ENCODE measurements around the gene SH3PXD2B.
"Not testable (repeated sequence)": the region's sequence is repeated elsewhere in the genome, so short reads cannot be mapped to it uniquely, and the experiment has no call there.

Gene SH3PXD2B

DNA sequence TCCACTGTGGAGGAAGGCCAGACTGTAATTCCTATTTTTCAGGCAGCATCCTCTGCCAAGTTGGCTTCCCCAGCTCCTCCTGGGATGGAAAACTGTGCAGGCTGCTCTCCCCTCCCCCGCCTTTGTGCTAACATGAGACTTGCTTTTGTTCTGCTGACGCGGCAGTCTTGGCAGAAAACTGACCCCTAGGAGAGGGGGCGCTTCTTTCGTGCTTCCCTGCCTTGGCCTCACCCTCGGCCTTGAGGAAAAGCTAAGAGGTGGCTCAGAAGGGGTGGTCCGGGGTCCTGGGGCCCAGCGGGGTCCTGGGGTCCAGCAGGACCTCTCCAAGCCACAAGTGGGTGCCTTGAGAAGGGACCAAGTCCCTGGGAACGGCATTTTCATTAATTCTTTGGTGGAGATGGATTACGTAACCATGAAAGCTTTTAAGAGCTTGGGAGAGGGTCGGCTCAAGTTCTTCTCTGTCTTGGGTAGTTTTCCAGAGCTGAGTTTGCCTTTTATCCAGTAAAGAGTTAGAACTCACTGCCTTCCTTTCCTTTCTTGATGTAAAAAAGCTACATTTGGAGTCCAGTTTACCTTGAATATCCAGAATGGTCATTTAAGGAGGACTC lies 51.0 kb downstream of the SH3PXD2B start:
- H3K9ac ChIP-seq (ENCODE audit: low read depth in 1 of 2, low read length in 2 of 2): no peak overlapping the region
- peaks cover 0 to 2% of the 10 kb centered on the region in 2 donors for H3K36me3 ChIP-seq (ENCODE audit: control insufficient read depth in 1 of 2, insufficient read depth in 2 of 2, low read length in 2 of 2)
- H3K4me3 ChIP-seq (ENCODE audit: low read depth in 1 of 2, low read length in 2 of 2): no peak overlapping the region
- H3K27ac ChIP-seq (ENCODE audit: low read depth, low read length): peak overlapping the region; percentile 67
- H3K9me3 ChIP-seq (ENCODE audit: control insufficient read depth in 1 of 2, low read length in 2 of 2): no peaks in the 10 kb centered on the region
- H3K27me3 ChIP-seq (ENCODE audit: control insufficient read depth in 1 of 2, insufficient read depth in 2 of 2, low read length in 2 of 2): no peaks in the 10 kb centered on the region
- peaks cover 0 to 8% of the 10 kb centered on the region in 2 donors for H3K4me1 ChIP-seq (ENCODE audit: control insufficient read depth in 1 of 2, insufficient read depth in 2 of 2, low read length in 2 of 2)

DNA sequence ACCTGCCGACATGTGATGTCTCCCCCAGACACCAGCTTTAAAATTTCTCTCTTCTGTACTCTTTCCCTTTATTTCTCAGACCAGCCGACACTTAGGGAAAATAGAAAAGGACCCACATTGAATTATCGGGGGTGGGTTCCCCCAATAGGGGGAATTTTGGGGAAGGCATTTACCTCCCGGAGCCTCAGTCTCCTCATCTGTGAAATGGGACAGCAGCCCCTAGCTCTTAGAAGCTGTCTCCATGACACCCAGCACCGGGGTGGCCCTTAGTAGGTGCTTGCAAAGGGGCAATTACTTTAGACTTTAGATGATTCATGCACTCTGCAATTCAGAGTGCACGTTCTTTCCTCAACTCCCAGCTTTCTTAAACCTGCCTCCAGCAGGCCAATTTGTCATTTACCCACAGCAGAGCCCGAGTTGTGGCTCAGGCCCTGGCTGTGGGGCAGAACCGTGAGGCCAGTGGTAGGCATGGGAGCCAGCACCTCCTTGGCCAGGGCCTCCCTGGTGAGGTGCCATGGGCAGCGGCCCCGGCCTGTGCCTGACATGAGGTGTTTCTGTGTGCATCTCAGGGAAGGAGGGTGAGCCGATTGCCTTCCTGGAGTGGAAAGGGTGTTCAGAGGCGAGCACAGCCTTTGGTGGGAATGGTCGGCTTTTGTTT lies 51.7 kb downstream of the SH3PXD2B start:
- Histone ChIP-seq H3K36me3 (ENCODE audit: control insufficient read depth in 1 of 2, insufficient read depth in 2 of 2, low read length in 2 of 2) (peaks cover 0 to 2% of the 10 kb centered on the region in 2 donors), H3K9me3 (ENCODE audit: control insufficient read depth in 1 of 2, low read length in 2 of 2) (no peaks in the 10 kb centered on the region), H3K4me1 (ENCODE audit: control insufficient read depth in 1 of 2, insufficient read depth in 2 of 2, low read length in 2 of 2) (peaks cover 0 to 8% of the 10 kb centered on the region in 2 donors), H3K4me3 (ENCODE audit: low read depth in 1 of 2, low read length in 2 of 2) (no peak overlapping the region), H3K9ac (ENCODE audit: low read depth in 1 of 2, low read length in 2 of 2) (no peak overlapping the region), H3K27ac (ENCODE audit: low read depth, low read length) (no peak overlapping the region), H3K27me3 (ENCODE audit: control insufficient read depth in 1 of 2, insufficient read depth in 2 of 2, low read length in 2 of 2) (no peaks in the 10 kb centered on the region)

DNA sequence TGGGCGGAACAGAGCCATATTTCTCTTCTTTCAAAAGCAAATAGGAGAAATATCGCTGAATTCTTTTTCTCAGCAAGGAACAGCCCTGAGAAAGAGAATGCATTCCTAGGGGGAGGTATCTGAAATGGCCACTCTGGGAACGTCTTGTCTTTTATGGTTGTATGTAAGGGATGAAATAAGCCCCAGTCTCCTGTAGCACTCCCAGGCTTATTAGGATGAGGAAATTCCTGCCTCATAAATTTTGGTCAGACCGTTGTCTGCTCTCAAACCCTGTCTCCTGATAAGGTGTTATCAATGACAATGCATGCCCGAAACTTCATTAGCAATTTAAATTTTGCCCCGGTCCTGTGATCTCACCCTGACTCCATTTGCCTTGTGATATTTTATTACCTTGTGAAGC lies 52.3 kb downstream of the SH3PXD2B start:
- not testable (repeated sequence) for H3K4me3 ChIP-seq (ENCODE audit: low read depth in 1 of 2, low read length in 2 of 2); H3K9ac ChIP-seq (ENCODE audit: low read depth in 1 of 2, low read length in 2 of 2); H3K36me3 ChIP-seq (ENCODE audit: control insufficient read depth in 1 of 2, insufficient read depth in 2 of 2, low read length in 2 of 2); H3K27ac ChIP-seq (ENCODE audit: low read depth, low read length); H3K9me3 ChIP-seq (ENCODE audit: control insufficient read depth in 1 of 2, low read length in 2 of 2); H3K4me1 ChIP-seq (ENCODE audit: control insufficient read depth in 1 of 2, insufficient read depth in 2 of 2, low read length in 2 of 2); H3K27me3 ChIP-seq (ENCODE audit: control insufficient read depth in 1 of 2, insufficient read depth in 2 of 2, low read length in 2 of 2)

DNA sequence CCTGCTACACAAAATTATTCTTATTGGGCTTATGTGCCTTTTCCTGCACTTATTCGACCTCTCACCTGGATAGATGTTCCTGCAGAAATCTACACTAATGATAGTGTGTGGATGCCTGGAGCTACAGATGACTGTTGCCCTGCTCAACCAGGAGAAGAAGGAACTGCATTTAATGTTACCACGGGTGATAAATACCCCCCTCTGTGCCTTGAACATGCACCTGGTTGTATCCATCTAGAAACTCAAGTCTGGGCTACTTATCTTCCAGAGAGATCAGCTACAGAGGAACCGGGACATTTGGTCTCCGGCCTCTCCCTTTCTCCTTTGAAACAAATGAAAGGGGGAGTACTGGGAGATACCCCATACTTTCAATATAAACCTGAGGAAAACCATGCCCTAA lies 54.5 kb downstream of the SH3PXD2B start:
- no peaks in the 10 kb centered on the region for H3K9me3 ChIP-seq (ENCODE audit: control insufficient read depth in 1 of 2, low read length in 2 of 2)
- H3K27me3 ChIP-seq (ENCODE audit: control insufficient read depth in 1 of 2, insufficient read depth in 2 of 2, low read length in 2 of 2): no peaks in the 10 kb centered on the region
- no peak overlapping the region for H3K9ac ChIP-seq (ENCODE audit: low read depth in 1 of 2, low read length in 2 of 2)
- H3K36me3 ChIP-seq (ENCODE audit: control insufficient read depth in 1 of 2, insufficient read depth in 2 of 2, low read length in 2 of 2): no peaks in the 10 kb centered on the region
- H3K27ac ChIP-seq (ENCODE audit: low read depth, low read length): no peak overlapping the region
- H3K4me1 ChIP-seq (ENCODE audit: control insufficient read depth in 1 of 2, insufficient read depth in 2 of 2, low read length in 2 of 2): peaks cover 0 to 8% of the 10 kb centered on the region in 2 donors
- H3K4me3 ChIP-seq (ENCODE audit: low read depth in 1 of 2, low read length in 2 of 2): no peak overlapping the region

DNA sequence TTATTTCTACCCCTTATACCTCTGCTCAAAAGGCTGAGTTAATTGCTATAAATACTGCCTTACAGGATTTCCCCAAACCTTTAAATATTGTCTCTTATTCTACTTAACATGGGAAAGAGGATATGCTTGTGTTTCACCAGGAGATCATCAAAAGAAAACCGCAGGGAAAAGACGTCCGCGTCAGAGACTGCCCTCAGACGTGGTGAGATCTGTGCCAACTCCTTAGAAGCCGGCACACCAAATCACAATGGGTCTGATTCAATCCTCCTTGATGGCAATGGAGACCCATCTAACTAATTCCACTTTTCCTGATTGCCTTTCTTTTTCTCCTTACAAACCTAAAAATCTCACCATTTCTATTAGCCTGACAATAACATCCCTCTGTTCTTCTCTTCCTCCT lies 55.0 kb downstream of the SH3PXD2B start:
- Histone ChIP-seq H3K4me3 (ENCODE audit: low read depth in 1 of 2, low read length in 2 of 2) (no peak overlapping the region), H3K4me1 (ENCODE audit: control insufficient read depth in 1 of 2, insufficient read depth in 2 of 2, low read length in 2 of 2) (peaks cover 0 to 8% of the 10 kb centered on the region in 2 donors), H3K36me3 (ENCODE audit: control insufficient read depth in 1 of 2, insufficient read depth in 2 of 2, low read length in 2 of 2) (no peaks in the 10 kb centered on the region), H3K27ac (ENCODE audit: low read depth, low read length) (no peak overlapping the region), H3K27me3 (ENCODE audit: control insufficient read depth in 1 of 2, insufficient read depth in 2 of 2, low read length in 2 of 2) (no peaks in the 10 kb centered on the region), H3K9ac (ENCODE audit: low read depth in 1 of 2, low read length in 2 of 2) (no peak overlapping the region), H3K9me3 (ENCODE audit: control insufficient read depth in 1 of 2, low read length in 2 of 2) (no peaks in the 10 kb centered on the region)

DNA sequence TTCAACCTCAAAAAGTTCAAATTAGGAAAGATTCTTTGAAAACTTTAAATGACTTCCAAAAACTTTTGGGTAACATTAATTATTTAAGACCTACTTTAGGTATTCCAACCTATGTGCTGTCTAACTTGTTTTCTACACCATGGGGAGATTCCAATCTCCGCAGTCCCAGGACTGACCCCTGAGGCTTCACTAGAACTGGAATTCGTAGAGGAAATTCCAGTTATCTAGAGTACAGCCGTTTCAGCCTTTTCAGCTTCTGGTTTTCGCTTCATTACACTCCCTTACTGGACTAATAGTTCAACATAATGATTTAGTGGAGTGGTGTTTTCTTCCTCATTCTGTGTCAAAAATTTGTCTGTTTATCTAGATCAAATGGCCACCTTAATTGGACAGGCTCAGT lies 55.7 kb downstream of the SH3PXD2B start:
- not testable (repeated sequence) for H3K4me1 ChIP-seq (ENCODE audit: control insufficient read depth in 1 of 2, insufficient read depth in 2 of 2, low read length in 2 of 2); H3K4me3 ChIP-seq (ENCODE audit: low read depth in 1 of 2, low read length in 2 of 2); H3K36me3 ChIP-seq (ENCODE audit: control insufficient read depth in 1 of 2, insufficient read depth in 2 of 2, low read length in 2 of 2); H3K9ac ChIP-seq (ENCODE audit: low read depth in 1 of 2, low read length in 2 of 2); H3K27me3 ChIP-seq (ENCODE audit: control insufficient read depth in 1 of 2, insufficient read depth in 2 of 2, low read length in 2 of 2); H3K9me3 ChIP-seq (ENCODE audit: control insufficient read depth in 1 of 2, low read length in 2 of 2); H3K27ac ChIP-seq (ENCODE audit: low read depth, low read length)

DNA sequence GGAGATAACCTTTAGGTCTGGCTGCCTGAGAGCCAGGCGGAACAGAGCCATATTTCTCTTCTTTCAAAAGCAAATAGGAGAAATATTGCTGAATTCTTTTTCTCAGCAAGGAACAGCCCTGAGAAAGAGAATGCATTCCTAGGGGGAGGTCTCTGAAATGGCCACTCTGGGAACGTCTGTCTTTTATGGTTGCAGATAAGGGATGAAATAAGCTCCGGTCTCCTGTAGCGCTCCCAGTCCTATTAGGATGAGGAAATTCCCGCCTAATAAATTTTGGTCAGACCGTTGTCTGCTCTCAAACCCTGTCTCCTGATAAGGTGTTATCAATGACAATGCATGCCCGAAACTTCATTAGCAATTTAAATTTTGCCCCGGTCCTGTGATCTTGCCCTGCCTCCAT lies 57.3 kb downstream of the SH3PXD2B start:
- H3K4me1 ChIP-seq (ENCODE audit: control insufficient read depth in 1 of 2, insufficient read depth in 2 of 2, low read length in 2 of 2); H3K9me3 ChIP-seq (ENCODE audit: control insufficient read depth in 1 of 2, low read length in 2 of 2); H3K9ac ChIP-seq (ENCODE audit: low read depth in 1 of 2, low read length in 2 of 2); H3K27me3 ChIP-seq (ENCODE audit: control insufficient read depth in 1 of 2, insufficient read depth in 2 of 2, low read length in 2 of 2); H3K4me3 ChIP-seq (ENCODE audit: low read depth in 1 of 2, low read length in 2 of 2); H3K36me3 ChIP-seq (ENCODE audit: control insufficient read depth in 1 of 2, insufficient read depth in 2 of 2, low read length in 2 of 2); H3K27ac ChIP-seq (ENCODE audit: low read depth, low read length): not testable (repeated sequence)

DNA sequence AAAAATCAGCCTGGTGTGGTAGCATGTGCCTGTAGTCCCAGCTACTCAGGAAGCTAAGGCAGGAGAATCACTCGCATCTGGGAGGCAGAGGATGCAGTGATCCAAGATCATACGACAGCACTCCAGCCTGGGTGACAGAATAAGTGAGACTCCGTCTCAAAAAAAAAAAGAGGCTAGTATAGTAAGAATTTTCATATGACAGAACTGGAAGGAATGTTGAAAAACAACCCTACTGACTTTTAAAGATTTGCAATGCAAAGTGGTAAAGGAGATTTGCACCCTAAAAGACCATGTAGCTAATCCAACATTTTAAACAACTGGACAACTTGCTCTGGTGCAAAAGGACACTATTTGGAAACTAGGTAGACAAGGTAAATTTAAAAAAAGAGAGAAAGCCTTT lies 58.1 kb downstream of the SH3PXD2B start:
- H3K27ac ChIP-seq (ENCODE audit: low read depth, low read length): no peak overlapping the region
- H3K9ac ChIP-seq (ENCODE audit: low read depth in 1 of 2, low read length in 2 of 2): no peak overlapping the region
- no peaks in the 10 kb centered on the region for H3K27me3 ChIP-seq (ENCODE audit: control insufficient read depth in 1 of 2, insufficient read depth in 2 of 2, low read length in 2 of 2)
- H3K4me1 ChIP-seq (ENCODE audit: control insufficient read depth in 1 of 2, insufficient read depth in 2 of 2, low read length in 2 of 2): no peaks in the 10 kb centered on the region
- no peak overlapping the region for H3K4me3 ChIP-seq (ENCODE audit: low read depth in 1 of 2, low read length in 2 of 2)
- no peaks in the 10 kb centered on the region for H3K36me3 ChIP-seq (ENCODE audit: control insufficient read depth in 1 of 2, insufficient read depth in 2 of 2, low read length in 2 of 2)
- no peaks in the 10 kb centered on the region for H3K9me3 ChIP-seq (ENCODE audit: control insufficient read depth in 1 of 2, low read length in 2 of 2)

DNA sequence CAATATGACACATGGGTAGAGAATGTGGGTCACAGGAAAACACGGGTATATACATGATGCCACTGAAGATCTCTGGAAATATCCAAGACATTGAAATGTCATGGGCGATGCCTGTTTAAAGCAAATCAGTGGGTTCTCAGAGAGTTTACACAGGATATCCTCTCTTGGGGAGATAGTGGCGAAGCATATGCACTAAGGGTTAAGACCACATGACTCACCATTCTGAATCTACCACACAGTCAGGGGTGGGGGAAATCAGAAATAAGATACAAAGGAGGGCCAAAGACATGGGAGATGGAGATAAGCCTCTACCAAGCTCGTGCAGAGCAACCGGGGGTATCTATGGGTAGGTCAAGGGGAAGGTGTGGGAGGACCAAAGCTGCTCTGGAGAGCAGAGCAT lies 58.8 kb downstream of the SH3PXD2B start:
- Histone ChIP-seq H3K4me3 (ENCODE audit: low read depth in 1 of 2, low read length in 2 of 2) (no peak overlapping the region), H3K27ac (ENCODE audit: low read depth, low read length) (no peak overlapping the region), H3K27me3 (ENCODE audit: control insufficient read depth in 1 of 2, insufficient read depth in 2 of 2, low read length in 2 of 2) (no peaks in the 10 kb centered on the region), H3K36me3 (ENCODE audit: control insufficient read depth in 1 of 2, insufficient read depth in 2 of 2, low read length in 2 of 2) (no peaks in the 10 kb centered on the region), H3K4me1 (ENCODE audit: control insufficient read depth in 1 of 2, insufficient read depth in 2 of 2, low read length in 2 of 2) (no peaks in the 10 kb centered on the region), H3K9ac (ENCODE audit: low read depth in 1 of 2, low read length in 2 of 2) (no peak overlapping the region), H3K9me3 (ENCODE audit: control insufficient read depth in 1 of 2, low read length in 2 of 2) (no peaks in the 10 kb centered on the region)

DNA sequence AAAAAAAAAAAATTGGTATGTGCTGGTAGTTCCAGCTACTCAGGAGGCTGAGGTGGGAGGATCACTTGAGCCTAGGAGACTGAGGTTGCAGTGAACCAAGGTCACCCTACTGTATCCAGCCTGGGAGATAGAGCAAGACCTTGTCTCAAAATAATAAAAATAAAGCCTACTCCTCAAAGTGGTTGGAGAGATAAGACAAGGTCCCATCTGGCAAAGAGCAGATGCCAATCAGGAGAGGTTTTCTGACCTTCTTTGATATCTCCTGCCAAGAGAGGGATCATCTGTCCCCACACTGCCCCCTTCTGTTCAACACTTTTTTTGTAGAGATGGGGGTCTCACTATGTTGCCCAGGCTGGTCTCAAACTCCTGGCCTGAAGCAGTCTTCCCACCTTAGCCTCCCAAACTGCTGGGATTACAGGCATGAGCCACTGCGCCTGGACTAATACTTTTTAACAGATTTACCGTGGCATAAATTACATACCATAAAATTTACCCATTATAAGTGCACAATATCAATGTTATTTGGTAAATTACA lies 64.7 kb downstream of the SH3PXD2B start:
- H3K36me3 ChIP-seq (ENCODE audit: control insufficient read depth in 1 of 2, insufficient read depth in 2 of 2, low read length in 2 of 2): no peaks in the 10 kb centered on the region
- H3K4me3 ChIP-seq (ENCODE audit: low read depth in 1 of 2, low read length in 2 of 2): no peak overlapping the region
- no peaks in the 10 kb centered on the region for H3K9me3 ChIP-seq (ENCODE audit: control insufficient read depth in 1 of 2, low read length in 2 of 2)
- H3K27ac ChIP-seq (ENCODE audit: low read depth, low read length): no peak overlapping the region
- no peak overlapping the region for H3K9ac ChIP-seq (ENCODE audit: low read depth in 1 of 2, low read length in 2 of 2)
- no peaks in the 10 kb centered on the region for H3K4me1 ChIP-seq (ENCODE audit: control insufficient read depth in 1 of 2, insufficient read depth in 2 of 2, low read length in 2 of 2)
- no peaks in the 10 kb centered on the region for H3K27me3 ChIP-seq (ENCODE audit: control insufficient read depth in 1 of 2, insufficient read depth in 2 of 2, low read length in 2 of 2)

Data from duodenal mucosa (tissue), 2 donors.